Upper lobe of left lung (tissue), 6 donors: ENCODE measurements around the gene MMD2. TPM values are rescaled to one million over a fixed set of nuclear protein-coding genes. Genes with fewer than 3 reads are reported as not detected.

Source experiments
- ATAC-seq, 2 donors: fragments of 200-7000 bp; cut with Tn5 transposase; one replicate each; pipeline ENCODE4 v1.9.1; 2022; ENCODE audit warnings: mild to moderate bottlenecking in 2 of 2, moderate library complexity in 2 of 2; ENCODE audit not compliant: low FRiP score in 2 of 2
- DNase-seq, 2 donors: peaks; one replicate each; pipeline ENCODE4 v3.0.0-alpha.2; 2019 to 2020
- H3K27ac ChIP-seq, 4 donors: fragments of 200-600 bp; sonication (generic); one replicate each; pipeline ENCODE4 v1.5.1; 2016 to 2019
- H3K27me3 ChIP-seq, 4 donors: fragments of 200-600 bp; sonication (generic); one replicate each; pipeline ENCODE4 v1.5.1; 2017 to 2019
- H3K36me3 ChIP-seq, 4 donors: fragments of 200-600 bp; sonication (generic); one replicate each; pipeline ENCODE4 v1.5.1; 2016 to 2019
- H3K4me1 ChIP-seq, 4 donors: fragments of 200-600 bp; sonication (generic); one replicate each; pipeline ENCODE4 v1.5.1; 2018 to 2019
- H3K4me3 ChIP-seq, 4 donors: fragments of 200-600 bp; sonication (generic); one replicate each; pipeline ENCODE4 v1.5.1; 2017 to 2019; ENCODE audit warnings: mild to moderate bottlenecking in 2 of 4, moderate library complexity in 1 of 4
- H3K9me3 ChIP-seq, 4 donors: fragments of 200-600 bp; sonication (generic); one replicate each; pipeline ENCODE4 v1.5.1; 2018 to 2019
- EP300 ChIP-seq, 4 donors: sonication (generic); formaldehyde crosslinking; IDR thresholded peaks; one replicate each; pipeline ENCODE4 v1.5.1; 2017; ENCODE audit warnings: antibody characterized with exemption in 4 of 4, control low read depth in 2 of 4
- POLR2A ChIP-seq, 4 donors: fragments of 450-650 bp; IDR thresholded peaks; one replicate each; pipeline ENCODE4 v1.5.1; 2016 to 2017; ENCODE audit warnings: antibody characterized with exemption in 4 of 4, mild to moderate bottlenecking in 2 of 4
- POLR2AphosphoS5 ChIP-seq, 2 donors: sonication (generic); formaldehyde crosslinking; IDR thresholded peaks; one replicate each; pipeline ENCODE4 v1.5.1; 2017; ENCODE audit warnings: antibody characterized with exemption in 2 of 2
- WGBS, 2 donors: methylation state at CpG; one replicate each; pipeline ENCODE4 v1.1.5; 2017 to 2018; 5-methylcytosine and 5-hydroxymethylcytosine counted together
- total RNA-seq, 6 donors: library from RNA; depleted of rRNA in 4 of 6; stranded (reverse); fragments of >200 nt in 4 of 6; gene quantifications; one replicate each; pipeline versions ENCODE4 v1.1.0 to v1.2.1, GENCODE V29; 2016 to 2021
- TF ChIP-seq, protein P1 (sequence below), 6 experiments: fragments of 450-650 bp in 4 of 6; fragments of 200-600 bp in 2 of 6; sonication (generic) in 2 of 6; IDR thresholded peaks; one replicate each; pipeline ENCODE4 v1.5.1; 2016 to 2019; ENCODE audit warnings: antibody characterized with exemption in 6 of 6
- donor health status: DM: no; HTN: no; CAD: no; lungs with moderate emphysema.
- donor health status: DM: no; HTN: yes; CAD: no; lungs with severe emphysema.

The MMD2 gene
- total RNA-seq, 6 donors from 2014 or later, result not detected

DNA sequence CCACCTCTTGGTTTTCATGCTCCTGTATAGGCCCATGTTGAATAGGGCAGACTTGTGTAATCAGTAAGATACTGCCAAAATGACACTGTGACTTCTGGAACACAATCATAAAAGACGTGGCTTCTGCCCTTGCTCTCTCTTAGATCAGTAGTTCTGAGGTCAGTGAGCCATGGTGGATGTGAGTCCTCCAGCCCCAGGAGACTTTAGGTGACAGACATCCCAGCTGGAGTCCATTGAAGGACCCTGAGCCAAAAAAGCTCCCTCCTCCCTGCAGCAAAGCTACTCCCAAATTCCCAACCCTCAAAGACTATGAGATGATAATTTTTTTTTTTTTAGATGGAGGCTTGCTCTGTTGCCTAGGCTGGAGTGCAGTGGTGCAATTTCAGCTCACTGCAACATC is 72.3 kb downstream of the MMD2 start:
- 50 to 56% methylated on average over 1 of the region's 1 CpG for WGBS, 2 donors
- no peak overlapping the region for H3K27ac ChIP-seq
- peaks cover 4 to 25% (median 11%) of the 10 kb centered on the region in 4 donors for H3K4me1 ChIP-seq
- H3K9me3 ChIP-seq, result no peaks in the 10 kb centered on the region
- ATAC-seq, result no peak
- H3K27me3 ChIP-seq, result peaks cover 0 to 9% (median 0%) of the 10 kb centered on the region in 4 donors
- no peaks in the 10 kb centered on the region for H3K36me3 ChIP-seq
- no peak for DNase-seq
- no peak overlapping the region for H3K4me3 ChIP-seq
- TF ChIP-seq POLR2AphosphoS5 (IDR thresholded peaks at IDR 0.05) (no peak), EP300 (IDR thresholded peaks at IDR 0.05) (no peak), POLR2A (IDR thresholded peaks at IDR 0.05) (no peak)
- TF ChIP-seq, protein P1, sequence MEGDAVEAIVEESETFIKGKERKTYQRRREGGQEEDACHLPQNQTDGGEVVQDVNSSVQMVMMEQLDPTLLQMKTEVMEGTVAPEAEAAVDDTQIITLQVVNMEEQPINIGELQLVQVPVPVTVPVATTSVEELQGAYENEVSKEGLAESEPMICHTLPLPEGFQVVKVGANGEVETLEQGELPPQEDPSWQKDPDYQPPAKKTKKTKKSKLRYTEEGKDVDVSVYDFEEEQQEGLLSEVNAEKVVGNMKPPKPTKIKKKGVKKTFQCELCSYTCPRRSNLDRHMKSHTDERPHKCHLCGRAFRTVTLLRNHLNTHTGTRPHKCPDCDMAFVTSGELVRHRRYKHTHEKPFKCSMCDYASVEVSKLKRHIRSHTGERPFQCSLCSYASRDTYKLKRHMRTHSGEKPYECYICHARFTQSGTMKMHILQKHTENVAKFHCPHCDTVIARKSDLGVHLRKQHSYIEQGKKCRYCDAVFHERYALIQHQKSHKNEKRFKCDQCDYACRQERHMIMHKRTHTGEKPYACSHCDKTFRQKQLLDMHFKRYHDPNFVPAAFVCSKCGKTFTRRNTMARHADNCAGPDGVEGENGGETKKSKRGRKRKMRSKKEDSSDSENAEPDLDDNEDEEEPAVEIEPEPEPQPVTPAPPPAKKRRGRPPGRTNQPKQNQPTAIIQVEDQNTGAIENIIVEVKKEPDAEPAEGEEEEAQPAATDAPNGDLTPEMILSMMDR (IDR thresholded peaks at IDR 0.05), result no peak

DNA sequence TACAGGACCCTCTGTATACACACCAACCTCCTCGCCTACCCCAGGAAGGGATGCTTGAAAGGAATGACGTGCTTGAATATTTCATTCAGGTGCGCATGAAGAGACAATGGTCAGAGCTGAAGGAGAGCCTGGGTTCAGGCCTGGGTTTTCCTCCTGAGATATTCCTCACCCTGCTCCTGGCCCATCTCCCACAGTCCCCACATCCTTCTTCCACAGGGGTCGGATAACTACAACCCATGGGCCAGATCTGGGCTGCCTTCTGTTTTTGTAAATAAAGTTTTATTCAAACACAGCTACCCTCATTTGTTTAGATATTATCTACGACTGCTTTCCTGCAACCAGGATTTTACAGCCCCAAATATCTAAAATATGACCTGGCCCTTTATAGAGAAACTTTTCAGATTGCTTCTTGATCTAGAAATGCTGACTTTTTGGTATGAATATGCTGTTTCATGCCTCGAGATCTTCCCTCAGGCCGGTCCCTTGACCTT is 73.6 kb downstream of the MMD2 start:
- Histone ChIP-seq H3K36me3 (no peaks in the 10 kb centered on the region), H3K27me3 (peaks cover 0 to 9% (median 0%) of the 10 kb centered on the region in 4 donors), H3K4me1 (peaks cover 7 to 33% (median 15%) of the 10 kb centered on the region in 4 donors), H3K4me3 (no peak overlapping the region), H3K9me3 (no peaks in the 10 kb centered on the region), H3K27ac (no peak overlapping the region)
- WGBS, 2 donors, result 83 to 87% methylated on average over 7 of the region's 7 CpGs
- DNase-seq, result no peak
- TF ChIP-seq POLR2A (IDR thresholded peaks at IDR 0.05) (no peak), EP300 (IDR thresholded peaks at IDR 0.05) (no peak), POLR2AphosphoS5 (IDR thresholded peaks at IDR 0.05) (no peak)
- TF ChIP-seq, protein P1 (IDR thresholded peaks at IDR 0.05), result no peak
- no peak for ATAC-seq

DNA sequence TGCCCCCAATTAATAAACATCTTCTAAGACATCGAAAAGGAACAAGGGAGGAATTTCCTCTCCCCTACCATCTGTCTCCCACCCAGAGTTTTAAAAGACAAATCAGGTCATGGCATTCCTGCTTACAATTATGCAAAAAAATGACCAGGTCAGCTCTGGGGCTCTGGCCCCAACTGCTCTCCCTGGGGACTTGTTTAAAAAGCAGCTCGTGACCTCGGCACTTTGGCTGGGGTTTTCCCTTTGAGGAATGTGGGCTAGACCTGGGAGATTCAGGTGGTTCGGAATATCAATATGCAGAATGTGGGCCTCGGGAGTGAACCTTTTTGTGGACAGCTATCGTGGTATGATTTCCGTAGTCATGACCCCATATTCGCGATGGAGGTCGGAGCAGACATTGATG is 74.8 kb downstream of the MMD2 start:
- DNase-seq (no peak), ATAC-seq (no peak)
- Histone ChIP-seq H3K27me3 (peaks cover 0 to 9% (median 0%) of the 10 kb centered on the region in 4 donors), H3K9me3 (no peaks in the 10 kb centered on the region), H3K4me3 (peak overlapping the region in 1 of 4 donors; percentile 81), H3K4me1 (peaks cover 10 to 41% (median 21%) of the 10 kb centered on the region in 4 donors), H3K36me3 (no peaks in the 10 kb centered on the region), H3K27ac (no peak overlapping the region)
- TF ChIP-seq POLR2AphosphoS5 (IDR thresholded peaks at IDR 0.05) (no peak), POLR2A (IDR thresholded peaks at IDR 0.05) (no peak), EP300 (IDR thresholded peaks at IDR 0.05) (no peak)
- TF ChIP-seq, protein P1 (IDR thresholded peaks at IDR 0.05), result no peak
- WGBS, 2 donors, result 80 to 88% methylated on average over 10 of the region's 10 CpGs

DNA sequence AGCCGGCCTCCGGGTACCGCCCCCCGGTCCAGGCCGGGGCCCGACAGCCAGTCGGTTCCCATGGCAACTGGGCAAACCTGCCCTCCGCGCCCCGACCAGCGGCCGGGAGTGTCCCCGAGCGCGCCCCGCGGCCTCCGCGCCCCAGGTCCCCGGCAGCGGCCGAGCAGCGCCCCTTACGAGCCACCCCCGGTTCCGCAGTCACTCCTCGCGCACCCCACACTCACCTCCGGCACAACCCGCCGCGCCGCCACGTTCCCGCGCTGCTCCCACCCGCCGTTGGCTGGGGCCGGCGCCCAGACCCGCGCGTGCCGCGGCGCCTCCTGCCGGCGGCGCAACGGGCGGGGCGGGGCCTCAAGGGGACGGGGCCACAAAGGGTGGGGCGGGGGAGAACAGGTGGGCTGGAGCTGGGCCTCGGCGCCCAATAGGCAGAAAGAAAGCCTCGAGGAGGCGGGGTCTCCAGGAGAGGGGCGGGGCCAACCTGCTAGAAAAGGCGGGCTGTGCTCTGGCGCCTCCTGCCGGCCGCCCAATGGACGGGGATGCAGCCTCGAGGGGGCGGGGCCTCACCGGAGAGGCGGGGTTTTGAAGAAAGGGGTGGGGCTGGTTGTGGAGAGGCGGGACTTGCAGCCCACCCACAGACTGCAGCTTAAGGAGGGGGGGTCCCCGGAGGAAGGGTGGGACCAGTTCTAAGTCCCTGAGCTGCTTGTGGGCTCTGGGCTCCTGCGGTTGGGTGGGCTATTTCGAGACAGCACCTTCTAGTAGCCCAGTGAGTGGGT is 75.4 kb downstream of the MMD2 start, which contains the start of gene RADIL:
Gene RADIL (minus strand): TSS at position 345 of the 773 bp plus-strand sequence. CDS start 5,577 bp downstream, outside the sequence.
- peaks cover 10 to 41% (median 21%) of the 10 kb centered on the region in 4 donors for H3K4me1 ChIP-seq
- H3K9me3 ChIP-seq, result no peaks in the 10 kb centered on the region
- ATAC-seq (peak; percentile 91 to 96), DNase-seq (peak; percentile 95)
- 9 to 60% methylated on average over 3 to 29 of the region's 72 CpGs for WGBS, 2 donors
- H3K27me3 ChIP-seq, result peaks cover 0 to 9% (median 0%) of the 10 kb centered on the region in 4 donors
- H3K36me3 ChIP-seq, result no peaks in the 10 kb centered on the region
- H3K4me3 ChIP-seq, result peak within 1 kb of the TSS; percentile 56 to 81 (median 70)
- TF ChIP-seq POLR2A (IDR thresholded peaks at IDR 0.05), result peak in 1 of 4 donors; percentile 36
- TF ChIP-seq POLR2AphosphoS5 (IDR thresholded peaks at IDR 0.05), result no peak
- TF ChIP-seq, protein P1 (IDR thresholded peaks at IDR 0.05), result peak; percentile 77 to 94 (median 86)
- peak within 1 kb of the TSS; percentile 64 to 86 (median 78) for H3K27ac ChIP-seq
